SU-DHL-6 (cell line): ENCODE results near the gene LHB.

Experiments
- H2AFZ ChIP-seq: fragments of 200-600 bp; sonication (generic); 2 replicates; pipeline ENCODE4 v1.6.1; 2014; ENCODE audit warnings: low read depth, mild to moderate bottlenecking, moderate library complexity, mixed read lengths, antibody characterized with exemption, low read length; ENCODE audit not compliant: severe bottlenecking
- H3F3A ChIP-seq: fragments of 200-600 bp; shearing (Covaris generic); 2 replicates; pipeline ENCODE4 v1.6.0; 2016; ENCODE audit warnings: antibody characterized with exemption, mild to moderate bottlenecking; ENCODE audit not compliant: insufficient read depth
- H3K27ac ChIP-seq: fragments of 200-600 bp; sonication (generic); 2 replicates; pipeline ENCODE4 v1.5.1; 2016; ENCODE audit warnings: low read depth, mild to moderate bottlenecking, low read length, moderate library complexity, mixed read lengths
- H3K27me3 ChIP-seq: fragments of 200-600 bp; sonication (generic), shearing (Covaris generic); 2 replicates; pipeline ENCODE4 v1.6.0; 2014; ENCODE audit warnings: mild to moderate bottlenecking, low read length
- H3K36me3 ChIP-seq: fragments of 200-600 bp; sonication (generic); 2 replicates; pipeline ENCODE4 v1.6.1; 2014; ENCODE audit warnings: mild to moderate bottlenecking, low read length, mixed read lengths
- H3K4me2 ChIP-seq: fragments of 300-600, 200-600 bp; shearing (Covaris generic), sonication (generic); 2 replicates; pipeline ENCODE4 v1.6.0; 2014; ENCODE audit warnings: low read length, low read depth, mild to moderate bottlenecking; ENCODE audit not compliant: poor library complexity, severe bottlenecking
- H3K4me3 ChIP-seq: fragments of 200-600 bp; sonication (generic); 2 replicates; pipeline ENCODE4 v1.5.1; 2014; ENCODE audit warnings: antibody characterized with exemption, low read length, mild to moderate bottlenecking, mixed read lengths; ENCODE audit not compliant: insufficient read depth, poor library complexity, severe bottlenecking
- H3K79me2 ChIP-seq: fragments of 200-600 bp; sonication (generic); 2 replicates; pipeline ENCODE4 v1.6.1; 2014; ENCODE audit warnings: mild to moderate bottlenecking, low read length, moderate library complexity; ENCODE audit not compliant: insufficient read depth
- H3K9ac ChIP-seq: fragments of 200-600 bp; sonication (generic); 2 replicates; pipeline ENCODE4 v1.7.0; 2014; ENCODE audit warnings: mild to moderate bottlenecking, low read length
- H3K9me2 ChIP-seq: fragments of 200-600 bp; sonication (generic); replicated peaks from 2 replicates; pipeline ENCODE4 v1.6.1; 2014; ENCODE audit warnings: low read length; ENCODE audit not compliant: insufficient read depth
- H3K9me3 ChIP-seq: fragments of 200-600 bp; sonication (generic); 2 replicates; pipeline ENCODE4 v1.6.1; 2014; ENCODE audit warnings: low read length, mixed read lengths; ENCODE audit not compliant: insufficient read depth
- H4K20me1 ChIP-seq: fragments of 200-600 bp; sonication (generic); 2 replicates; pipeline ENCODE4 v1.6.1; 2014; ENCODE audit warnings: low read depth, mild to moderate bottlenecking, antibody characterized with exemption, low read length, moderate library complexity, mixed read lengths
- CTCF ChIP-seq: fragments of 200-600 bp; sonication (generic); IDR thresholded peaks from one replicate; pipeline ENCODE4 v1.5.1; 2017; ENCODE audit warnings: antibody characterized with exemption, mild to moderate bottlenecking, low read length, moderate library complexity; ENCODE audit not compliant: insufficient read depth, poor library complexity, severe bottlenecking
- EZH2phosphoT487 ChIP-seq: fragments of 200-600 bp; sonication (generic), shearing (Covaris generic); conservative IDR thresholded peaks from 2 replicates; pipeline ENCODE4 v1.6.1; 2018; ENCODE audit warnings: mild to moderate bottlenecking, antibody characterized with exemption, low read length, moderate library complexity, mixed read lengths

Gene LHB

GRCh38 chr19:49011194-49011593 lies 5.7 kb downstream of the LHB start:
- no peak for TF ChIP-seq CTCF
- TF ChIP-seq EZH2phosphoT487, result no peak
- Histone ChIP-seq H3K36me3 (no peaks in the 10 kb centered on the region), H3K4me3 (no peak overlapping the region)

GRCh38 chr19:49010453-49010852 lies 6.4 kb downstream of the LHB start:
- no peak for TF ChIP-seq EZH2phosphoT487
- TF ChIP-seq CTCF, result no peak
- H3K79me2 ChIP-seq, result no peaks in the 10 kb centered on the region
- no peaks in the 10 kb centered on the region for H3K27me3 ChIP-seq
- no peaks in the 10 kb centered on the region for H3K36me3 ChIP-seq
- no peak overlapping the region for H3K4me2 ChIP-seq
- H3K9me2 ChIP-seq, result no peaks in the 10 kb centered on the region
- no peak overlapping the region for H3K4me3 ChIP-seq
- H2AFZ ChIP-seq, result no peak overlapping the region
- H3K27ac ChIP-seq, result no peak overlapping the region
- H4K20me1 ChIP-seq, result no peaks in the 10 kb centered on the region
- H3K9me3 ChIP-seq, result no peaks in the 10 kb centered on the region
- no peak overlapping the region for H3K9ac ChIP-seq
- H3F3A ChIP-seq, result no peaks in the 10 kb centered on the region

More at GRCh38 chr19:49011194-49011593, 5.7 kb downstream of the LHB start:
- no peak overlapping the region for H3K9ac ChIP-seq
- no peak overlapping the region for H2AFZ ChIP-seq
- H3F3A ChIP-seq, result no peaks in the 10 kb centered on the region
- H3K9me3 ChIP-seq, result no peaks in the 10 kb centered on the region
- no peak overlapping the region for H3K4me2 ChIP-seq
- H3K27ac ChIP-seq, result no peak overlapping the region
- H3K27me3 ChIP-seq, result no peaks in the 10 kb centered on the region
- H3K9me2 ChIP-seq, result no peaks in the 10 kb centered on the region
- no peaks in the 10 kb centered on the region for H3K79me2 ChIP-seq
- no peaks in the 10 kb centered on the region for H4K20me1 ChIP-seq

- TF ChIP-seq CTCF (no peak), EZH2phosphoT487 (no peak)
- no peaks in the 10 kb centered on the region for H3F3A ChIP-seq
- no peaks in the 10 kb centered on the region for H3K79me2 ChIP-seq
- no peaks in the 10 kb centered on the region for H3K9me3 ChIP-seq
- H3K9ac ChIP-seq, result no peak overlapping the region
- H3K27ac ChIP-seq, result no peak overlapping the region
- no peaks in the 10 kb centered on the region for H4K20me1 ChIP-seq
- H3K27me3 ChIP-seq, result no peaks in the 10 kb centered on the region
- H3K36me3 ChIP-seq, result no peaks in the 10 kb centered on the region
- no peak overlapping the region for H3K4me3 ChIP-seq
- H2AFZ ChIP-seq, result no peak overlapping the region
- no peaks in the 10 kb centered on the region for H3K9me2 ChIP-seq
- H3K4me2 ChIP-seq, result no peak overlapping the region
Measured at GRCh38 chr19:49009828-49010227, 7.1 kb downstream of the LHB start.
